ENCODE data around the gene CFAP54. TPM values are rescaled to one million over a fixed set of nuclear protein-coding genes. Genes with fewer than 3 reads are reported as not detected.
A peak's percentile ranks its signal among the peaks of the same experiment; 100 is the strongest.

The CFAP54 gene
- total and polyA plus RNA-seq, 2 donors (not counting 3 experiments of a cell fraction or from before 2014, with no cell fraction given), result 3.6 to 26.9 TPM

GRCh38 chr12:96810477-96810876 lies 321.1 kb downstream of the CFAP54 start:
- no peaks in the 10 kb centered on the region for H3K79me2 ChIP-seq (ENCODE audit: control insufficient read depth, insufficient read depth, low read length)
- BruUV-seq (replicated peaks), result no TSS peak
- no peaks in the 10 kb centered on the region for H3K9me3 ChIP-seq (replicated peaks; ENCODE audit: control insufficient read depth, insufficient read depth, low read length)
- FAIRE-seq (no peak), DNase-seq (ENCODE audit: low read depth, low spot score) (peak; percentile 43)
- intact Hi-C loops (cut with micrococcal nuclease), result loop anchor here (5.0 kb wide), 1 partner anchor 77 kb away; no protein-coding TSS in a partner anchor
- H3K27me3 ChIP-seq (ENCODE audit: control insufficient read depth in 2 of 2, insufficient read depth in 2 of 2, low read length in 2 of 2), result no peaks in the 10 kb centered on the region
- peak overlapping the region; percentile 40 for H2AFZ ChIP-seq (ENCODE audit: low read depth, low read length)
- peak overlapping the region; percentile 67 for H3K9ac ChIP-seq (replicated peaks; ENCODE audit: extremely low read depth, insufficient read depth, low read length)
- peak overlapping the region in 1 of 3 experiments; percentile 5 for H3K4me3 ChIP-seq (replicated peaks in 1 of 3; ENCODE audit: insufficient read depth in 1 of 3, low read depth in 1 of 3, low read length in 3 of 3)
- dilution Hi-C loops (cut with MboI; ENCODE audit: extremely low pct_ligation_motif_present, low sequenced_read_pairs), result no loop called here
- no peaks in the 10 kb centered on the region for H3K36me3 ChIP-seq (ENCODE audit: control insufficient read depth in 2 of 2, extremely low read depth in 1 of 2, insufficient read depth in 2 of 2, low read length in 2 of 2)
- H3K9me1 ChIP-seq (replicated peaks; ENCODE audit: control insufficient read depth, extremely low read depth, insufficient read depth, low read length), result no peaks in the 10 kb centered on the region
- TF ChIP-seq POLR2AphosphoS5 (IDR thresholded peaks at IDR 0.05; ENCODE audit: insufficient read depth, low read depth, low read length), result no peak
- TF ChIP-seq CTCF (IDR thresholded peaks at IDR 0.05; ENCODE audit: extremely low read depth in 1 of 2, insufficient read depth in 1 of 2, low read depth in 1 of 2, low read length in 2 of 2), result no peak
- peak; percentile 72 for TF ChIP-seq FOS (IDR thresholded peaks at IDR 0.05; ENCODE audit: borderline replicate concordance, insufficient read depth, low read length)
- TF ChIP-seq JUN (IDR thresholded peaks at IDR 0.05; ENCODE audit: borderline replicate concordance, insufficient read depth, insufficient read length, low read depth), result peak; percentile 69
- no peak for TF ChIP-seq MYC (IDR thresholded peaks at IDR 0.05; ENCODE audit: low read depth, low read length)
- no peak for TF ChIP-seq EZH2 (IDR thresholded peaks at IDR 0.05; ENCODE audit: borderline replicate concordance, low read depth, low read length, severe bottlenecking)
- TF ChIP-seq GATA2 (IDR thresholded peaks at IDR 0.05; ENCODE audit: insufficient read depth, insufficient read length, low read depth, low read length), result peak; percentile 18
- TF ChIP-seq POLR2A (IDR thresholded peaks at IDR 0.05; ENCODE audit: low read depth, low read length), result no peak
- ChIA-PET POLR2A (no interaction called here), CTCF (interaction anchor here (0.7 to 1.6 kb wide), 7 partner anchors 10 to 173 kb away, joined by 3 to 6 read pairs (median 3); no protein-coding TSS in a partner anchor)
- peak overlapping the region; percentile 84 for H3K4me2 ChIP-seq (ENCODE audit: insufficient read depth, low read length)
- H3K27ac ChIP-seq (ENCODE audit: insufficient read depth, low read depth, low read length), result peak overlapping the region; percentile 93
- peaks cover 37% of the 10 kb centered on the region for H3K4me1 ChIP-seq (ENCODE audit: control insufficient read depth, extremely low read depth, insufficient read depth, low read length)
- H4K20me1 ChIP-seq (replicated peaks; ENCODE audit: control insufficient read depth, extremely low read depth, insufficient read depth, low read length), result no peaks in the 10 kb centered on the region

Measured in endothelial cell of umbilical vein (primary cell).